Duodenal mucosa (tissue), 2 donors: Measurements from ENCODE around the gene GNLY.
"Not testable (repeated sequence)": the region's sequence is repeated elsewhere in the genome, so short reads cannot be mapped to it uniquely, and the experiment has no call there.

Experiments
- H3K27ac ChIP-seq: one replicate; pipeline ENCODE4 v1.7.0; 2013; ENCODE audit warnings: low read depth, low read length
- H3K27me3 ChIP-seq, 2 donors: one replicate each; pipeline ENCODE4 v1.7.0; 2013; ENCODE audit warnings: low read length in 2 of 2, control low read depth in 1 of 2; ENCODE audit not compliant: insufficient read depth in 2 of 2, control insufficient read depth in 1 of 2
- H3K36me3 ChIP-seq, 2 donors: one replicate each; pipeline ENCODE4 v1.7.0; 2013; ENCODE audit warnings: low read length in 2 of 2, control low read depth in 1 of 2; ENCODE audit not compliant: insufficient read depth in 2 of 2, control insufficient read depth in 1 of 2
- H3K4me1 ChIP-seq, 2 donors: one replicate each; pipeline ENCODE4 v1.7.0; 2013; ENCODE audit warnings: low read length in 2 of 2, control low read depth in 1 of 2; ENCODE audit not compliant: insufficient read depth in 2 of 2, control insufficient read depth in 1 of 2
- H3K4me3 ChIP-seq, 2 donors: one replicate each; pipeline ENCODE4 v1.7.0; 2013; ENCODE audit warnings: low read length in 2 of 2, low read depth in 1 of 2
- H3K9ac ChIP-seq, 2 donors: one replicate each; pipeline ENCODE4 v1.7.0; 2013; ENCODE audit warnings: low read length in 2 of 2, low read depth in 1 of 2
- H3K9me3 ChIP-seq, 2 donors: one replicate each; pipeline ENCODE4 v1.7.0; 2013; ENCODE audit warnings: low read length in 2 of 2, control low read depth in 1 of 2; ENCODE audit not compliant: control insufficient read depth in 1 of 2

Gene GNLY

GRCh38 chr2:85653996-85654395 is 40.2 kb upstream of the GNLY start:
- Histone ChIP-seq H3K36me3 (peaks cover 10 to 36% of the 10 kb centered on the region in 2 donors), H3K27ac (no peak overlapping the region), H3K4me3 (no peak overlapping the region), H3K27me3 (no peaks in the 10 kb centered on the region), H3K9me3 (no peaks in the 10 kb centered on the region), H3K4me1 (no peaks in the 10 kb centered on the region), H3K9ac (no peak overlapping the region)

- H3K4me3 ChIP-seq: no peak overlapping the region
- peaks cover 4 to 24% of the 10 kb centered on the region in 2 donors for H3K36me3 ChIP-seq
- H3K9ac ChIP-seq: no peak overlapping the region
- H3K9me3 ChIP-seq: no peaks in the 10 kb centered on the region
- no peak overlapping the region for H3K27ac ChIP-seq
- H3K27me3 ChIP-seq: no peaks in the 10 kb centered on the region
- no peaks in the 10 kb centered on the region for H3K4me1 ChIP-seq
These were observed 38.2 kb upstream of the GNLY start for GRCh38 chr2:85655961-85656417.

GRCh38 chr2:85656468-85656867 is 37.7 kb upstream of the GNLY start:
- Histone ChIP-seq H3K36me3 (peaks cover under 1 to 20% of the 10 kb centered on the region in 2 donors), H3K27ac (no peak overlapping the region), H3K9ac (no peak overlapping the region), H3K27me3 (no peaks in the 10 kb centered on the region), H3K9me3 (no peaks in the 10 kb centered on the region), H3K4me1 (no peaks in the 10 kb centered on the region), H3K4me3 (no peak overlapping the region)

GRCh38 chr2:85657399-85657798 is 36.8 kb upstream of the GNLY start:
- H3K27me3 ChIP-seq, H3K27ac ChIP-seq, H3K4me1 ChIP-seq, H3K9ac ChIP-seq, H3K9me3 ChIP-seq, H3K4me3 ChIP-seq: not testable (repeated sequence)
- H3K36me3 ChIP-seq: peaks cover 0 to 13% of the 10 kb centered on the region in 2 donors

DNA sequence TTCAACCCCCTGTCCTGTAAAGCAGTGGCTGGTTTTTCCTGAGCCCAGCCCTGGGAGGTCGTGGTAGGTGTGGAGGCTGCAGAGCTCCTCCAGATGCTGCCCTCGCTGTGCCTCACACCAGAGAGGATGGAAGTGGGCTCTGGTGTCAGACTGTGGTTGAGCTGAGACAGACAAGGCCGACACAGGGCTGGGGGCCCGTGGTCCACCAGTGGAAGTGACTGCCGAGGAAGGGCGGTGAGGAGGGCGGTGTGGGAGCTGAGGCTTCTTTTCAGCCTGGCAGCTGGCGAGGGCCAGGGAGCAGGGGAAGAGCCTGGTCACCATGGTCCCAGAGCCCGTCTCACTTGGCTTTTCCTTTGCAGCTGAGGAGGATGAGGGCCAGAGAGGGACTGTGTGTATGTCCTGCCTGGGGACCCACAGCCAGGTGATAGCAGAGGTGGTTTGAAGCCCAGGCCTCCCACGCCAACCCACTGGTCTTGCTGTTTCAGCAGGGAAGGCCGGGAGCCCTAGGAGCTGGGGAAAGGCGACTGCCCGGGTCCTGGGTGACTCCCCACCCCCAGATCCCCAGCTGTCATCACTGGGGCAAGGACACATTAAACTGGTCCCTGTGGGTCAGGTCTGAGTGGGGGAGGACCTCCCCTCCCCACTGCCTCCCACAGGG is 34.7 kb upstream of the GNLY start:
- H3K4me3 ChIP-seq: no peak overlapping the region
- no peaks in the 10 kb centered on the region for H3K4me1 ChIP-seq
- no peak overlapping the region for H3K27ac ChIP-seq
- peaks cover 0 to 13% of the 10 kb centered on the region in 2 donors for H3K36me3 ChIP-seq
- H3K9me3 ChIP-seq: no peaks in the 10 kb centered on the region
- no peaks in the 10 kb centered on the region for H3K27me3 ChIP-seq
- no peak overlapping the region for H3K9ac ChIP-seq

DNA sequence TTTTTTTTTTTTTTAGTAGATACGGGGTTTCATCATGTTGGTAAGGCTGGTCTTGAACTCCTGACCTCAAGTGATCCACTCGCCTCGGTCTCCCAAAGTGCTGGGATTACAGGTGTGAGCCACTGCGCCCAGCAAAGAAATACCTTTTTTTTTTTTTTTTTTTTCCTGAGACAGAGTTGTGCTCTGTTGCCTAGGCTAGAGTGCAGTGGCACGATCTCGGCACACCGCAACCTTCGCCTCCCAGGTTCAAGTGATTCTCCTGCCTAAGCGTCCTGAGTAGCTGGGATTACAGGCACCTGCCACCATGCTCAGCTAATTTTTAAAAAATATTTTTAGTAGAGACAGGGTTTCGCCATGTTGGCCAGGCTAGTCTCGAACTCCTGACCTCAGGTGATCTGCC is 33.9 kb upstream of the GNLY start:
- not testable (repeated sequence) for H3K9ac ChIP-seq, H3K9me3 ChIP-seq, H3K4me3 ChIP-seq, H3K4me1 ChIP-seq, H3K27ac ChIP-seq, H3K27me3 ChIP-seq
- H3K36me3 ChIP-seq: peaks cover 0 to 13% of the 10 kb centered on the region in 2 donors

DNA sequence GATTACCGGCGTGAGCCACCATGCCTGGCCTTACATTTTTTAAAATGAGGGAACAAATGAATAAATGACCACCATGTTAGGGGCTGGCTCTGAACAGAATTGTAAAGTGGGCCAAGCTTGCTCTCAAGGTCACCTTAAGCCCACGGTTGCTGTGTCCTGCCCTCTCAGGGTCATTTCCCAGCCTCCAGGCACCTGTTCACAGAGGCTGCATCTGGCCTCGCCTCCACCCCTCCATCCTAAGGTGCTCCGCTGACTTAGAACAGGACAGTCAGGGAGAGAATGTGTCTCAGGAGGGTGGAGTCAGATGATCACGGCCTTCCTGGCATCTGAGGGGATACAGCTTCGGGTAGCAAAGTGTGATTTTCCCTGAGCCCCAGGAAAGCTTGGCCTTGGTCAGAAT is 33.4 kb upstream of the GNLY start:
- Histone ChIP-seq H3K9me3 (no peaks in the 10 kb centered on the region), H3K4me3 (no peak overlapping the region), H3K4me1 (no peaks in the 10 kb centered on the region), H3K9ac (no peak overlapping the region), H3K36me3 (peaks cover 0 to 10% of the 10 kb centered on the region in 2 donors), H3K27ac (no peak overlapping the region), H3K27me3 (no peaks in the 10 kb centered on the region)

DNA sequence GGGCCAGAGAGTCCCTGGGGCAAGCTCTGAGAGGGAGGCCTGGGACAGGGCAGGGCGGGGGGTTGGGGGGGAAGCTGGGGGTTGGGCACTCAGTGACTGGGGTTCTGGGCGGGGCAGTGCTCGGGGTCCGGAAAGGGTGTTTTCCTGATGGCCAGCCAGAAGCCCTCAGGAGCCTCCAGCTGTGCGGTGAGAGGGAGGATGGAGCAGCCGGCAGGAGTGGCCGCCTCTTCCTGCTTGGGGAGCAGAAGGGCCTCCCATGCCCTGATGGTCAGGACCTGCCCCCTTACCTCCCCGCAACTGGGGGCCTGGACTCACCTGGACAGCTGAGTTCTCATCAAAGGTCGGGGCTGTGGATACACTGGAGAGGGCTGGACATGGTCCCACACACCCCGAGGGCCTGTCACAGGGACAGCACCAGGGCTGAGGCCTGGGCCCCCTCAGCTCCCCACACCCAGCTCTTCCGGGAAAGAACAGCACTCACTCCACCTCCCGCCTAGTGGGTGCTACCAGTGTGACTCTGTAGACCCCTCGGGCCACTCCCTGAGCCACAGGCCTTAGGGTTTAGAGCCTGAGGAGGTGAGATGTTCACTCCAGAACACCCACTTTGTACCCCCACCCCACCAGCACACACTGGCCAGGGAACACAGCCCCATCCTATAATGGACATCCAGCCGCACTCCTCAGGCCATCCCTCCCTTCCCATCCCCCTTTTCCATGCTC is 32.9 kb upstream of the GNLY start:
- Histone ChIP-seq H3K27ac (no peak overlapping the region), H3K36me3 (peaks cover 0 to 4% of the 10 kb centered on the region in 2 donors), H3K9me3 (no peaks in the 10 kb centered on the region), H3K27me3 (no peaks in the 10 kb centered on the region), H3K4me3 (no peak overlapping the region), H3K4me1 (no peaks in the 10 kb centered on the region), H3K9ac (no peak overlapping the region)

DNA sequence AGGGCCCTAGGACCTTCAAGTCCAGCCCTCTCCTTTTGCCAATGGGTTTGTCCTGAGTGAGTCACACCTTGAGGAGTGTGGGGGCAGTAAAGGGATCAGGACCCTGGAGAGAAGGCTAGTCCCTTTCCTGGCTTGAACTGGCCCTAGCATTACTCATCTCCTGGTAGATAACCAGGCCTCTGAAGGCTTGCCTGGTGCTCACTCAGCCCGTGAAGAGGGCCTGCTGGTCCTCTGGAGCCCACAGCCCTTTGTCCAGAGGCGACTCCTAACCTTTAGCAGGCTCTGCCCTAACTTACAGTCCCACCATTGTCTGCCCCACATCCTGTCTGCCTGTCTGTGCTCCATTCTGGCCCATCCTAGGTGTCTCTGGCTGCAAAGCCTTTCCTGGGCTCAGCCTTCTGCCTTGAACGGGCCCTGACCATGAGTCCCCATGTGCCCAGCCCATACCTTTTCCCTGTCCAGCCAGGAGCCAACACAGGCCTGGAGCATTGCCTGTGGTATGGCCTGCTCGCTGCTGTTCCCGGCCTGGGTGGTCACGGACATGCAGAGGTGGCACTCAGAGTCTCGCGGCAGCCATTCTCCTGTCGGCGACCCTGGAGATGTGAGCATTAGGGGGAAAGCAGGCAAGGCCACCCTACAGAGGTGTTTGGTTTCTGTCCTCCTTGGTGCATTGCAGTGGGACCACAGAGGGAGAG is 31.1 kb upstream of the GNLY start:
- H3K36me3 ChIP-seq: peaks cover 0 to 4% of the 10 kb centered on the region in 2 donors
- H3K9me3 ChIP-seq: no peaks in the 10 kb centered on the region
- no peak overlapping the region for H3K27ac ChIP-seq
- H3K9ac ChIP-seq: no peak overlapping the region
- H3K4me3 ChIP-seq: no peak overlapping the region
- no peaks in the 10 kb centered on the region for H3K4me1 ChIP-seq
- no peaks in the 10 kb centered on the region for H3K27me3 ChIP-seq
